ENCODE data around the gene PUM2. TPM values are rescaled to one million over a fixed set of nuclear protein-coding genes. Genes with fewer than 3 reads are reported as not detected.

The PUM2 gene
- total and polyA plus RNA-seq, 2 of the 8 experiments (the other 6 are each of a cell fraction or from before 2014, with no cell fraction given), result 46.6 to 114 TPM

DNA sequence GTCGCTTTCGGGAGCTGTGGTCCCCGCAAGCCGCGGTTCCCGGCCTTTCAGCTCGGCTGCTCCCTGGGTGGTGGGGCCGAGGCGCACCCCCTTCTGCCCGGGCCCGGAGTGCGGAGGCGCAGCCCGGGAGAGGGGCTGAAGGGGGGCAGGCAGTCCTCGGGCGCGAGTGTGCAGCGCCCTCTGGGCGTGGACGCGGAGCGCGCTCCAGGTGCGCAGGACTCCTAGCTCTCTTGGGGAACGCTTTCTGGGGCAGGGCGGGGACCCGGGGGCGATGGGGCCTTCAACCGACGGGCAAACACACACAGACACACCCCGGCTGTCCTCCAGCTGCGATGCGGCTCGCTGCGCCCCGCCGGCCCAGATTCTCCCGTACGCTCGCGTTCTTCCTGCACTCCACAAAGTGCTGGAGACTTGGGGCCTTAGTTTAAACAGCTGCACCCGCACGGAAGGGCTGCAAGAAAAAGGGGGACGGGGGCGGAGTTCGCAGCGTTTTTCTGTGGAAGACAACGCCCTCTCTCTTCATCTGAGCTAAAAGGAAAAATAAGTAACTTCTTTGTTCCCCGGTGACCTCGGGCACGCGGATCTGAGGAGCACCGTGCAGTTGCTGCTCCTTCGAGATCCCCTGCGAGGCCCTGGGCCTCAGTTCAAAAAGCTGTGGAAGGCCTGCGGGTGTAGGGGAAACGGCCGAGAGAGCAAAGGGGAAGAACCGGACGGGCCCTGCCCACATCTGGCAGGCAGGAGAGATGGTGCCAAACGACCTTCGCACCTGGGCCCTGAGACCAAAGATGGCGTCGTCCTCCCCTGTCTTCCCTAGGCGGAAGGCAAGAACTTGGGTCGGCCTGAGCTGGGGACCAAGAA is 125.1 kb downstream of the PUM2 start (continued):
- TF ChIP-seq, protein P1, sequence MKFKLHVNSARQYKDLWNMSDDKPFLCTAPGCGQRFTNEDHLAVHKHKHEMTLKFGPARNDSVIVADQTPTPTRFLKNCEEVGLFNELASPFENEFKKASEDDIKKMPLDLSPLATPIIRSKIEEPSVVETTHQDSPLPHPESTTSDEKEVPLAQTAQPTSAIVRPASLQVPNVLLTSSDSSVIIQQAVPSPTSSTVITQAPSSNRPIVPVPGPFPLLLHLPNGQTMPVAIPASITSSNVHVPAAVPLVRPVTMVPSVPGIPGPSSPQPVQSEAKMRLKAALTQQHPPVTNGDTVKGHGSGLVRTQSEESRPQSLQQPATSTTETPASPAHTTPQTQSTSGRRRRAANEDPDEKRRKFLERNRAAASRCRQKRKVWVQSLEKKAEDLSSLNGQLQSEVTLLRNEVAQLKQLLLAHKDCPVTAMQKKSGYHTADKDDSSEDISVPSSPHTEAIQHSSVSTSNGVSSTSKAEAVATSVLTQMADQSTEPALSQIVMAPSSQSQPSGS (IDR thresholded peaks at IDR 0.05; ENCODE audit: low read length), result no peak
- TF ChIP-seq GABPA (IDR thresholded peaks at IDR 0.05; ENCODE audit: borderline replicate concordance, insufficient read depth, low read length), result no peak
- no peak for TF ChIP-seq HDAC6 (IDR thresholded peaks at IDR 0.05; ENCODE audit: low read depth, low read length)
- peak; percentile 19 for TF ChIP-seq TBP (IDR thresholded peaks at IDR 0.05; ENCODE audit: low read depth, low read length)
- peak; percentile 64 for TF ChIP-seq ASH2L (IDR thresholded peaks at IDR 0.05; ENCODE audit: low read length)
- TF ChIP-seq, protein P2, sequence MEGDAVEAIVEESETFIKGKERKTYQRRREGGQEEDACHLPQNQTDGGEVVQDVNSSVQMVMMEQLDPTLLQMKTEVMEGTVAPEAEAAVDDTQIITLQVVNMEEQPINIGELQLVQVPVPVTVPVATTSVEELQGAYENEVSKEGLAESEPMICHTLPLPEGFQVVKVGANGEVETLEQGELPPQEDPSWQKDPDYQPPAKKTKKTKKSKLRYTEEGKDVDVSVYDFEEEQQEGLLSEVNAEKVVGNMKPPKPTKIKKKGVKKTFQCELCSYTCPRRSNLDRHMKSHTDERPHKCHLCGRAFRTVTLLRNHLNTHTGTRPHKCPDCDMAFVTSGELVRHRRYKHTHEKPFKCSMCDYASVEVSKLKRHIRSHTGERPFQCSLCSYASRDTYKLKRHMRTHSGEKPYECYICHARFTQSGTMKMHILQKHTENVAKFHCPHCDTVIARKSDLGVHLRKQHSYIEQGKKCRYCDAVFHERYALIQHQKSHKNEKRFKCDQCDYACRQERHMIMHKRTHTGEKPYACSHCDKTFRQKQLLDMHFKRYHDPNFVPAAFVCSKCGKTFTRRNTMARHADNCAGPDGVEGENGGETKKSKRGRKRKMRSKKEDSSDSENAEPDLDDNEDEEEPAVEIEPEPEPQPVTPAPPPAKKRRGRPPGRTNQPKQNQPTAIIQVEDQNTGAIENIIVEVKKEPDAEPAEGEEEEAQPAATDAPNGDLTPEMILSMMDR (IDR thresholded peaks at IDR 0.05; ENCODE audit: control extremely low read depth in 1 of 3, insufficient read depth in 1 of 3, low read depth in 1 of 3, low read length in 3 of 3), result peak in 2 of 3 experiments; percentile 47 to 55; a peak in 3 of 4 replicates
- TF ChIP-seq HDAC2 (IDR thresholded peaks at IDR 0.05; ENCODE audit: borderline replicate concordance in 1 of 2, low read depth in 2 of 2, low read length in 2 of 2), result peak; percentile 24 to 67; a peak in 1 of 4 replicates
- TF ChIP-seq, protein P3, sequence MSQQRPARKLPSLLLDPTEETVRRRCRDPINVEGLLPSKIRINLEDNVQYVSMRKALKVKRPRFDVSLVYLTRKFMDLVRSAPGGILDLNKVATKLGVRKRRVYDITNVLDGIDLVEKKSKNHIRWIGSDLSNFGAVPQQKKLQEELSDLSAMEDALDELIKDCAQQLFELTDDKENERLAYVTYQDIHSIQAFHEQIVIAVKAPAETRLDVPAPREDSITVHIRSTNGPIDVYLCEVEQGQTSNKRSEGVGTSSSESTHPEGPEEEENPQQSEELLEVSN (IDR thresholded peaks at IDR 0.05), result peak; percentile 94
- peak; percentile 87 for TF ChIP-seq YY1 (IDR thresholded peaks at IDR 0.05; ENCODE audit: low read depth, low read length)
- no peak for TF ChIP-seq SAP30 (IDR thresholded peaks at IDR 0.05; ENCODE audit: insufficient read depth, insufficient replicate concordance, low read length)
- no peak; the same call in 1 of the 2 replicates for TF ChIP-seq POLR2AphosphoS5 (IDR thresholded peaks at IDR 0.05; ENCODE audit: low read depth, low read length)
- TF ChIP-seq PHF8 (conservative IDR thresholded peaks at IDR 0.05; ENCODE audit: low read depth, low read length), result 0 out of 2 replicates have a peak, but pooled peaks have one; percentile 39
- no peak for TF ChIP-seq ZNF274 (IDR thresholded peaks at IDR 0.05; ENCODE audit: borderline replicate concordance, extremely low read depth, low read length)
- no peak; a peak in 2 of 3 replicates for TF ChIP-seq POLR2A (IDR thresholded peaks at IDR 0.05; ENCODE audit: control extremely low read depth in 1 of 2, low read depth in 2 of 2, low read length in 2 of 2)

Measured in H1 (cell line).